ENCODE results near the gene EPPIN.

EPPIN gene

GRCh38 chr20:45496166-45496565, 51.0 kb downstream of the EPPIN start:
- Histone ChIP-seq H3K9me3 (ENCODE audit: severe bottlenecking) (no peaks in the 10 kb centered on the region), H3K27ac (no peak overlapping the region), H3K36me3 (no peaks in the 10 kb centered on the region), H3K27me3 (ENCODE audit: insufficient read depth, low read depth, severe bottlenecking) (no peaks in the 10 kb centered on the region), H3K4me3 (ENCODE audit: low read depth, low read length) (no peak overlapping the region)
- TF ChIP-seq CTCF (IDR thresholded peaks at IDR 0.05; ENCODE audit: low read depth, low read length), result no peak
- no peak for DNase-seq

- Histone ChIP-seq H3K9me3 (ENCODE audit: severe bottlenecking) (no peaks in the 10 kb centered on the region), H3K27ac (no peak overlapping the region), H3K36me3 (no peaks in the 10 kb centered on the region), H3K4me3 (ENCODE audit: low read depth, low read length) (no peak overlapping the region), H3K27me3 (ENCODE audit: insufficient read depth, low read depth, severe bottlenecking) (no peaks in the 10 kb centered on the region)
- DNase-seq, result no peak
- TF ChIP-seq CTCF (IDR thresholded peaks at IDR 0.05; ENCODE audit: low read depth, low read length), result no peak
Observed at GRCh38 chr20:45495501-45495941, 51.7 kb downstream of the EPPIN start.
